ENCODE data around the gene CCDC134.

CCDC134 gene

GRCh38 chr22:41812805-41813545 lies 12.5 kb downstream of the CCDC134 start:
- no peak for DNase-seq (ENCODE audit: low spot score)
- H3K27ac ChIP-seq, result peak overlapping the region; percentile 15; the same call in 1 of the 2 replicates
- CTCF ChIA-PET, result no interaction called here
- POLR2A ChIA-PET (ENCODE audit: low non-redundant PET), result no interaction called here
- TF ChIP-seq CTCF (conservative IDR thresholded peaks at IDR 0.05; ENCODE audit: low read depth), result no peak

GRCh38 chr22:41813726-41814410 lies 13.4 kb downstream of the CCDC134 start:
- peak overlapping the region; percentile 15 for H3K27ac ChIP-seq
- ChIA-PET CTCF (interaction anchor here (1.1 kb wide), 1 partner anchor 117 kb away, joined by 3 read pairs; no protein-coding TSS in a partner anchor), POLR2A (ENCODE audit: low non-redundant PET) (no interaction called here)
- DNase-seq (ENCODE audit: low spot score), result no peak
- no peak for TF ChIP-seq CTCF (conservative IDR thresholded peaks at IDR 0.05; ENCODE audit: low read depth)

GRCh38 chr22:41815716-41816115 lies 15.2 kb downstream of the CCDC134 start:
- ChIA-PET CTCF (no interaction called here), POLR2A (ENCODE audit: low non-redundant PET) (no interaction called here)
- no peak for TF ChIP-seq CTCF (conservative IDR thresholded peaks at IDR 0.05; ENCODE audit: low read depth)
- H3K27ac ChIP-seq, result no peak overlapping the region
- no peak for DNase-seq (ENCODE audit: low spot score)

- no peak for TF ChIP-seq CTCF (conservative IDR thresholded peaks at IDR 0.05; ENCODE audit: low read depth)
- CTCF ChIA-PET, result no interaction called here
- no peak for DNase-seq (ENCODE audit: low spot score)
- POLR2A ChIA-PET (ENCODE audit: low non-redundant PET), result no interaction called here
- no peak overlapping the region for H3K27ac ChIP-seq
These were observed 15.8 kb downstream of the CCDC134 start for GRCh38 chr22:41816241-41816640.

- POLR2A ChIA-PET (ENCODE audit: low non-redundant PET), result no interaction called here
- no peak for DNase-seq (ENCODE audit: low spot score)
- CTCF ChIA-PET, result interaction anchor here (0.6 kb wide), 1 partner anchor 11 kb away, joined by 3 read pairs; no protein-coding TSS in a partner anchor
- no peak overlapping the region for H3K27ac ChIP-seq
- no peak for TF ChIP-seq CTCF (conservative IDR thresholded peaks at IDR 0.05; ENCODE audit: low read depth)
These were observed 16.4 kb downstream of the CCDC134 start for GRCh38 chr22:41816871-41817270.

- POLR2A ChIA-PET (ENCODE audit: low non-redundant PET), result no interaction called here
- no peak for DNase-seq (ENCODE audit: low spot score)
- CTCF ChIA-PET, result interaction anchor here (1.2 kb wide), 1 partner anchor 121 kb away, joined by 3 read pairs; no protein-coding TSS in a partner anchor
- no peak overlapping the region for H3K27ac ChIP-seq
- no peak for TF ChIP-seq CTCF (conservative IDR thresholded peaks at IDR 0.05; ENCODE audit: low read depth)
These were observed 17.5 kb downstream of the CCDC134 start for GRCh38 chr22:41818011-41818410.
